GM19324 (cell line): ENCODE results near the gene ZNF682.
"Not testable (repeated sequence)": the region's sequence is repeated elsewhere in the genome, so short reads cannot be mapped to it uniquely, and the experiment has no call there.

Source experiments
- ATAC-seq: cut with Tn5 transposase; IDR thresholded peaks from one replicate; pipeline ENCODE4 v1.9.1; 2021; ENCODE audit warnings: mild to moderate bottlenecking, moderate library complexity; ENCODE audit not compliant: unreplicated experiment, low FRiP score

Gene ZNF682

GRCh38 chr19:20039203-20039723 lies at the start of gene ZNF682:
TSS of gene ZNF682 (minus strand) at chr19:20039505. CDS start at chr19:20039345, 160 bp downstream.
- ATAC-seq, result no peak

- ATAC-seq, result not testable (repeated sequence)
These were observed 43.6 kb upstream of the ZNF682 start for GRCh38 chr19:20082876-20083275.

GRCh38 chr19:20082232-20082833 lies 43.0 kb upstream of the ZNF682 start:
- ATAC-seq, result not testable (repeated sequence)

- no peak for ATAC-seq
These were observed 41.4 kb upstream of the ZNF682 start for GRCh38 chr19:20080656-20081055.

GRCh38 chr19:20079476-20079875 lies 40.2 kb upstream of the ZNF682 start:
- no peak for ATAC-seq

GRCh38 chr19:20078581-20079031 lies 39.3 kb upstream of the ZNF682 start:
- no peak for ATAC-seq

- no peak for ATAC-seq
These were observed 38.6 kb upstream of the ZNF682 start, which contains the start of gene ZNF90 for GRCh38 chr19:20077791-20078463. TSS of gene ZNF90 (plus strand) at chr19:20078000. CDS start at chr19:20078133, 133 bp downstream.

- ATAC-seq, result no peak
These were observed 33.6 kb upstream of the ZNF682 start for GRCh38 chr19:20072936-20073335.

- no peak for ATAC-seq
These were observed 31.4 kb upstream of the ZNF682 start for GRCh38 chr19:20070691-20071090.

GRCh38 chr19:20068559-20068958 lies 29.3 kb upstream of the ZNF682 start:
- not testable (repeated sequence) for ATAC-seq

GRCh38 chr19:20067943-20068342 lies 28.6 kb upstream of the ZNF682 start:
- no peak for ATAC-seq

- no peak for ATAC-seq
These were observed 27.6 kb upstream of the ZNF682 start for GRCh38 chr19:20066861-20067260.

- no peak for ATAC-seq
These were observed 21.0 kb upstream of the ZNF682 start for GRCh38 chr19:20060282-20060681.

- ATAC-seq, result not testable (repeated sequence)
These were observed 19.4 kb upstream of the ZNF682 start for GRCh38 chr19:20058738-20059137.

- no peak for ATAC-seq
These were observed 12.8 kb upstream of the ZNF682 start for GRCh38 chr19:20051841-20052768.

- not testable (repeated sequence) for ATAC-seq
These were observed 6.4 kb upstream of the ZNF682 start for GRCh38 chr19:20045742-20046141.

- ATAC-seq, result no peak
These were observed 5.4 kb upstream of the ZNF682 start for GRCh38 chr19:20044663-20045062.

- ATAC-seq, result no peak
These were observed 725 bp downstream of the ZNF682 start for GRCh38 chr19:20038358-20039202.

- ATAC-seq, result no peak
These were observed 3.4 kb downstream of the ZNF682 start for GRCh38 chr19:20035935-20036334.

- no peak for ATAC-seq
These were observed 10.7 kb downstream of the ZNF682 start for GRCh38 chr19:20028611-20029010.
